Activated T-cell treated with anti-CD3 and anti-CD28 coated beads, Interleukin-2, amount 50 U/mL, for 48 hours (primary cell): ENCODE results near the gene OR5AU1.
"Not testable (repeated sequence)": the region's sequence is repeated elsewhere in the genome, so short reads cannot be mapped to it uniquely, and the experiment has no call there.

Experiments
- DNase-seq, 2 experiments: peaks; one replicate each; pipeline ENCODE4 v3.0.0-alpha.2; 2020

Gene OR5AU1

GRCh38 chr14:21169573-21169972 is 13.7 kb upstream of the OR5AU1 start:
- no peak for DNase-seq

- no peak for DNase-seq
Observed at GRCh38 chr14:21168055-21168454, 12.2 kb upstream of the OR5AU1 start.

- not testable (repeated sequence) for DNase-seq
Observed at GRCh38 chr14:21165670-21166069, 9.8 kb upstream of the OR5AU1 start.

DNA sequence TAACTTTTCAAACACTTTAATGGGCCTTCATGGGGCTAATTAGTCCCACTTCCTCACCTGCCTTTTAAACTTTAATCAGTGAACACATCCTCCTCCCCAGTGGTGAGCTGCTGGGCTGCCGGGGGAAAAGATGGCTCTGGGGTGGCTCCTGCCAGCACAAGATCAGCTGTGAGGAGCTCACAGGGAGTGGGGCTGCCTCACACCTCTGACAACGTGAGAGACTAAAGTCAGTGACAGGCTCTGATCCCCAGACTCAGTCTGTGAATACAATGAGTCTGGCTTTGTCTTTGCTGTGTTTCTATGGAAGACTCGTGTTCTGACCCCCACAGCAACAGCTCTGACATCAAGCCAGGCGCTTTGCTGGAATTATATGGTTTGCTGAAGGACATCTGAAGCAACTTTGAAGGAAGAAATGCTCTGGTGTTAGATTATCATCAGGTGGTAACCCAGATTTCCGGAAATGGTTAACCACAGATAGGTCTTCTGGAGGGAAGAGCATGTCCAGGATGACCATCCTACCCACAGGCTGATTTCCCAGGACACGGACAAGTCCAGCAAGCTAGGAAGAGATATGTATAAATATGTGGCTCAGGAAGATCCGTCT is 9.2 kb upstream of the OR5AU1 start:
- DNase-seq, result not testable (repeated sequence)

DNA sequence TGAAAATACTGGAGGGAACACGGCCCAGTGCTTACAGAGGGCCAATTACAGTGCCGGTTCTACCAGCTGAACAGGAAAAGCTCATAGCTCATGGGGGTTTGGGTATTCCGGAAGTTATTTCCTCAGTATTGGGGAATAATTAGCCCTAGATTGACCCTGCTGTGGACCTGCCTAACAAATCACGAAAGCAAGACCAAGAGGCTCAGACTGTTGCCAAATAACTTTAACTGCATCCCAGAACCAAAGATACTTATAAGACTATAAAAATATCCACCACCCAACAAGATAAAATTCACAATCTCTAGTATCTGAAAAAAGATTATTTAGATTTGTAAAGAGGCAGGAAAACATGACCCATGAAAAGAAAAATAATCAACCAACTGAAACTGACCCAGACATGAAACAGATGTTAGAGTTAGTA is 8.0 kb upstream of the OR5AU1 start:
- DNase-seq, result no peak

DNA sequence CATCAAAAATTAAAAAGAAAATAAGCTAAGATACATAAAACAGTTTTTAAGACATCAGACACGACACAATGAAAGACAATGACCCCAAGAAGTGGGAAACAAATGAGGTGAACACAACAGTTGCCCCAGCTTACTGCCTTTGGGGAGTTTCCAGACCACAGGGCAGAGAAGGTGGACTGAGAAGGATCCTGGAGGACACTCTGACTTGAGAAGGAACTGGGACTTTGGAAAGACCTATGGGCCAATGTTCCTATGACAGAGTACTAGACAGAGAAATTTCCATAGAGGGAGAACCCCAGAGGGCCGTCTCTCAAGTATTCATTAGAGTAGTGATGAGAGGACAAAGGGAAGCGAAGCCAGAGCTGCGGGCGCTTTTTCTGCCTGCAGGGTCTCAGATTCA is 6.2 kb upstream of the OR5AU1 start:
- DNase-seq, result no peak

DNA sequence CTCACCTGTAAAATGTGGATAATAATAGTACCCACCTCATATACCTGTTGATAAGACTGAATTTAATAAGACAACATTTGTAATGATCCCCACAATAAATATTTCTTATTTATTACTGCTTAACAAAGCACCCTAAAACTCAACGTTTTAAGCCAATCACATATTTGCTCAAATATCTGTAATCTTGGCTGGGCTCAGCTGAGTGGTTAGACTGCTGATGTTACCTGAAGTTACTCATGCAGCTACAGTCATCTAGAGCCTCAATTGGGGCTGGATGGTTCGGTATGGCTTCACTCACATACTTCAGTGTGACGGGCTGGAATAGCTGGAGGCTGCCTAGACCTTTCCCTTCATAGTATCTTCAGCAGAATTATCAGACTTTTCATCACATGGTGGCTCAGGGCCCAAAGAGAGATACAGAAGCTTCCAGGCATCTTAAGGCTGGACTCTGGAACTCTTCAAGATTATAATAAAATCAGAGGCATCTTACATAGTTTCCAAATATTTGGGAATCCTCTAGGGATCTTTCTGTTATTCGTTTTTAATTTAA is 4.3 kb upstream of the OR5AU1 start:
- DNase-seq, result no peak

DNA sequence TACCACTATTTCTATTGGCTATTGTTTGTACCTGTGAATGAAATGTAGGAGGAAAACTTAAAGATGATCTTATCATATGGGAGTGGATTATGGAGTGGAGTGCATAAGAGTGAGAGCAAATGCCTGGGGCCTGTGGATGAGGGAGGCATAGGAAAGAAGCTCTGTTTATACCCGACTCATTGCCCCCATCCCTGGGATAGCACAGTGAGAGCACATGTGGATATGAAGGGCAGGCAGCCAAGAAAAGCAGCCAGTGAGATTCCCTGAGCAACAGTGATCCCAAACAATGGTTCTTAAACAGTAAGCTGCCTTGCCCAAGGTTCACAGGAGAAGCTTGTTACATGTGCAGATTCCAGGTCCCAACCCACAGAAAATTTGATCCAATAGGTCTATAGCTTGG is 2.3 kb upstream of the OR5AU1 start:
- not testable (repeated sequence) for DNase-seq

- no peak for DNase-seq
Observed at GRCh38 chr14:21149641-21150367, 6.1 kb downstream of the OR5AU1 start.

DNA sequence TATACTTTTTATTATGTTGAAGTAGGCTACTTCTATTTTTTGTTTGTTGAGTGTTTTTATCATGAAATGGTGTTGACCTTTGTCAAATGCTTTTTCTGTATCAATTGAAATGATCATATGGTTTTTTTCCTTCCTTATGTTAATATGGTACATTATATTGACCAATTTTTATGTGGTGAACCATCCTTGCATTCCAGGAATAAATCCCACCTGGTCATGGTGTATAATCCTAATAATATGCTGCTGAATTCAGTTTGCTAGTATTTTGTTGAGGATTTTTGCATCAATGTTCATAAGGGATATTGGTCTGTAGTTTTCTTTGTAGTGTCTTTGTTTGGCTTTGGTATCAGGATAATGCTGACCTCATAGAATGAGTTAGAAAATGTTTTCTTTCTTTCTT is 10.4 kb downstream of the OR5AU1 start:
- no peak for DNase-seq

GRCh38 chr14:21142357-21142756 is 13.5 kb downstream of the OR5AU1 start:
- DNase-seq, result no peak

GRCh38 chr14:21136024-21136423 is 19.8 kb downstream of the OR5AU1 start:
- no peak for DNase-seq

DNA sequence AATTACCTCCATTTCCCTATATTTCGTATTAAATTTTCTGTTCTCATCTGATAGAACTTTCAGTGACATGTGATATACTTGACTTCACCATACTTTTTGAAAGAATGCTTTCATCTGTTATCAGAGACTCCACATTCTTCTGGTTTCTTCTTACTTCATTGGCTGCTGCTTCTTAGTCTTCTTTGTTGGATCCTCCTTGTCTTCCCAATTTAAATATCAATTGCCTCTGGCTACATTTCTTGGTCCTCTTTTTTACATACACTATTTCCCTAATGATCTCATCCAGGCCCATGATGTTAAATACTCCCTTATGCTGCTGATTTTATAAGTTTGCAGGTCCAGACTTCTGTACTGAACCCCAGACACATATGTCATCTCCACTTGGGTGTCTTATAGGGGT is 22.0 kb downstream of the OR5AU1 start:
- no peak for DNase-seq

- DNase-seq, result no peak
Observed at GRCh38 chr14:21123429-21123828, 32.4 kb downstream of the OR5AU1 start.

DNA sequence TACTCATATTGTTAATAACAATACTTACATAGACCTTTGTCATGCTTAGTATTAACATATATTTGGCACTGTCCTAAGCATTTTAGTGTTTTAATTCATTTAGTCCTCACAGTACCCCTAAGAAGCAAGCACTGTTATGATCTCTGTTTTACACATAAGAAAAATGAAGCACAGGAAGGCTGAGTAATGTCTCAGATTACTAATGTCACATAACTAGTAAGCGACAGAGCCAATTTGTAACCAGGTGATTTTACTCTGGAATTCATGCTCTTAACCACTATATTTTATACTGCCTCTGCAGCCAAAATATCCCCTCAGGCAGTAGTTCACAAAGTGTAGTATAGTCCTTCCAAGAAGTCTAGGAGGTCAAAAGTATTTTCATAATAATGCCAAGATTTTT is 34.7 kb downstream of the OR5AU1 start:
- no peak for DNase-seq

DNA sequence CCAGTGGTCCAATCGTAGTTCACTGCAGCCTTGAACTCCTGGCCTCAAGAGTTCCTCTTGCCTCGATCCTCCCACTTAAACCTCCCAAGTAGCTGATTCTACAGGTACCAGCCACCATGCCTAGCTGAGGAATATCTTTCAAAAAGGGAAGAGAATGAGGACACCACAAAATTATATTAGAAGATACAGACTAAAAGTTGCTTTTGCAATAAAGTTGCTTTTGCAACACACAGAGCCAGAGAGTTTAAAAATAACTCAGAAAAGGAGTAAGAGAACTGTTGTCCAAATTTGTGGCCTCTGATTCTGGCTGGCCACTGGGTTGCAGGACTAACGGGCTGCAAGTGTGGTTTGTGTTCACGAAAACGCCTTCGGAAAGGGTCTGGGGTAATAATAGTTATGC is 35.2 kb downstream of the OR5AU1 start:
- DNase-seq, result no peak

GRCh38 chr14:21118933-21119332 is 36.9 kb downstream of the OR5AU1 start:
- DNase-seq, result no peak

DNA sequence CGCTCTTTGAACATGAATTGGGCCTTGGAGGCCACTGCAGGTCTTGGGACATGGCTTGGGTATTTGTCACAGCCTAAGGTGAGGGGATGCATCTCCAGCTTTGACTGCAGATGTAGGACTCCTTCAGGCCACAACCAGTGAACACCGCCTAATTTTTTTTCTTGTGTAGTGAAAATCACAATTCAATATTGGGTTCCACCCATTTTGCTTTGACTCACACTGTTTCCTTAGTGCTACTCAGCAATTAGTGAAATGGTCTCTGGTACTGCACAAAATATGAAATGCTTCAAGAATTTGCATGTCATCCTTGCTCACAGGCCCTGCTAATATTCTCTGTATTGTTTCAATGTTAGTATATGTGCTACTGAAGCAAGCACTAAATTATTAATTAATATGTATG is 42.5 kb downstream of the OR5AU1 start:
- no peak for DNase-seq

DNA sequence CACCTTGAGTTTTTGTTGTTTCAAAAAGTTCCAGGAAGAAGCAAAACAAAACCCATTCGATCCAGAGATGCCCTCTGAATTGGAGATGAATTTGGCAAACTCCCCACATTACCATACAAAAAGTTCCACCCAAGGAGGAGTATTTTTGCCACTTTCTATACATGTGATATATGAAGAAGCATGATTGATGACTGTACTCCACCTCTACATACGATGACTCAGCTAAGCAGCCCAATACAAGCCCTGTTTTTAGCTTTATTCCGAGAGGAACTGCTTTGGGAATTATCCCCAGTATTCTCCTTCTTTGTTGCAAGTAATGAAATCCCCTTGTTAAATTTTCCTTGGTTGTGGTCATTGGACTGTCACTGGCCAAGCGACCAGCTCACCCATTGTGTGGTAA is 43.6 kb downstream of the OR5AU1 start:
- no peak for DNase-seq

- DNase-seq, result peak; percentile 45 to 59
Observed at GRCh38 chr14:21109377-21110138, 46.3 kb downstream of the OR5AU1 start.

- no peak for DNase-seq
Observed at GRCh38 chr14:21108791-21109190, 47.1 kb downstream of the OR5AU1 start.

DNA sequence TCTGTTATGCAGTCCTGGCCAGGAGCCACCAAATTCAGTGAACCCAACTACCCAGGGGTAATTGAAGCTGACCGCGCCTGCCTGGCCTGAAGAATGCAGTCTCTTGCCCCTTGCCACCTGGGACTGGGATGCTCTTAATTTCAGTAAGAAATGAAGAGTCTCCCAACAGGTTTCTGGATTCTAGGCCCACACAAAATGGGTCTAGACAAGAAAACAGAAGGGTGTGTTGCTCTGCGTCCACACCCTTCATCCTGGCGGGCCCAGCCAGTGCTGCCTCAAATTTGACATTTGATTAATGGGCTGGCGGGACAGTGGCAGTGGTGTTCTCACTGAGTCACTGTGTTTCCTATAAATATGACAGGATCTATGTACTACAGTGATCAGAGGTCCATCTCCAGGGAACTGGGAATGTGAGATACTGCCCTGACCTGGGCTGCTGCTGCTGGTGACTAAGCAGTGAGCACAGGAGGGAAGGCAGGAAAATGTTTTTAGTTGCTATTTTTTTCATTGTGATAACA is 48.5 kb downstream of the OR5AU1 start:
- no peak for DNase-seq

DNA sequence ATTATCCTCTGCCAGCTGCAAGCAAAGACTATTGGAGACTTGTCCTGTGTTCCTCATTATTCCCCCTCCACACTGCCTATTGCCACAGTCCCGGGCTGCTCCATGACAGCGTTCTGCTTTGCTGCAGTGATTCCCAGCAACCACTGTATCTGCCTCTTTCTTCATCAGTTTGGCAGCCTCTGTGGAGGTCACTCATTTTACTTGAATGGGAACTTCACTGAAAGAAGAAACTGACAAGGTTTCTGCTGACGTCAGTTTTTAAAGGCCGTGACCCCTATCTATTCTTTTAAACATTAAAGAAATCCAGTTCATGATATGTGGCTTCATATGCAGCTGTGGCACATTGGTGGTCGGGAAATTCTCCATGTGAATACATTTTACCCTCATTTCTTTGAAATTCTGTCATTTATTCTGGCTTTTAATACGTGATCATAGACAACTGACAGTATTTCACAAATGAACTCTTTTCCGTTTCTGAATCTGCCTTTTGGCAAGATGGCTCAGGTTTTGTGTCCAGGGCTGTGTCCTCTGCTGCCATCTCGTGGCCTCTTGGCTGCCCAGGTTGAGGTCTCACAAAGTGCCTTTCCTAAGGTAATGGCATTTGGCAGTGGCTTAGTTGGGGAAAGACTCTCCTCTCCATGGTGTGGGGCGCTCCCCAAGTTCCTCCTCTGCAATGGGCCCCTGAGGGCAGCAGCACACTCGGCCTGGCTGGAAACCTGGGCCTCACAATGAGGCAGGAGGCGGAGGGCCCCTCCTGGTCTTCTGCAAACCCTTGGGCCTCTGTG is 49.2 kb downstream of the OR5AU1 start:
- DNase-seq, result peak; percentile 86 to 87
